ENCODE results near the gene THEM5. TPM values are rescaled to one million over a fixed set of nuclear protein-coding genes. Genes with fewer than 3 reads are reported as not detected.
"Not testable (repeated sequence)": the region's sequence is repeated elsewhere in the genome, so short reads cannot be mapped to it uniquely, and the experiment has no call there.

The THEM5 gene
- total RNA-seq, 3 donors from 2014 or later = not detected

DNA sequence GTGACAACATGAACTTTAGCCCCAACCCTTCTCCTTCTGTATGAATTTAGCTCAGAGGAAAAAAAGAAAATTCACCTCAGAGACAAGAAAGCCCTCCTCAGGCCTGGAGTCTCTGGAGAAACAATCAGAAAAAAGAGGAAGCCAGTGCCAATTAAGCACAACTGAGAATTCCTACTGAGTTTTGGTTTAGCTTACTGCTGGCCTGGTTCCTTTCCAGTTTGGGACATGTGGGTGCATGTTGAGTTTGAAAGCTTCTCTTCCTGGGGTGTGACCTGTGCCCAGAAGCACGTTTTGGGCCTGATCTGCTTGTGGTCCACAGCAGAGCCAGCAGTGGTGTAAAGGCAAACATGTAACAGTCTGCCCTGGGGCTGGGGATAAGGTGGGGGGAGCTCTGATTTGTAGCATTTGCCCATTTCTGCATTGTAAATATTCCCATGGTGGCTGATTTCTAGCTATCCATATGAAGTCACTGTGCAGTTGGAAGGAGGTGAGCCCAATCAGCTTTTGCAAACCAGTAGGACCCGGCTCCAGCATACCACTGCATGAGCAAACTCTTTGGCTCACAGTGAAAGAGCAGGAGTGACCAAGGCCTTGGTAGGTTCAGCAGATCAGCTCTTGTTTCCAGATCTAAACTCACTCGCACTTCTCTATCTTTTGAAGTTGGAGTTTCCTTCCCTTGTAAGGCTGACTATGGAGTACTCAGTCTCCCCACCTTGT lies 4.7 kb upstream of the THEM5 start:
- H3K4me1 ChIP-seq = no peaks in the 10 kb centered on the region
- DNase-seq (ENCODE audit: low spot score in 2 of 2) = peak in 1 of 2 donors; percentile 22
- no peak overlapping the region for H3K4me3 ChIP-seq
- no peaks in the 10 kb centered on the region for H3K36me3 ChIP-seq
- TF ChIP-seq POLR2A (IDR thresholded peaks at IDR 0.05) = no peak
- no peak for TF ChIP-seq CTCF (IDR thresholded peaks at IDR 0.05)
- no peak for TF ChIP-seq POLR2AphosphoS5 (IDR thresholded peaks at IDR 0.05)
- intact Hi-C loops (cut with DNase I; ENCODE audit: low total_unique reads) = no loop called here
- H3K9me3 ChIP-seq = no peaks in the 10 kb centered on the region
- H3K27me3 ChIP-seq = no peaks in the 10 kb centered on the region
- peak overlapping the region in 1 of 2 donors; percentile 4 for H3K27ac ChIP-seq

DNA sequence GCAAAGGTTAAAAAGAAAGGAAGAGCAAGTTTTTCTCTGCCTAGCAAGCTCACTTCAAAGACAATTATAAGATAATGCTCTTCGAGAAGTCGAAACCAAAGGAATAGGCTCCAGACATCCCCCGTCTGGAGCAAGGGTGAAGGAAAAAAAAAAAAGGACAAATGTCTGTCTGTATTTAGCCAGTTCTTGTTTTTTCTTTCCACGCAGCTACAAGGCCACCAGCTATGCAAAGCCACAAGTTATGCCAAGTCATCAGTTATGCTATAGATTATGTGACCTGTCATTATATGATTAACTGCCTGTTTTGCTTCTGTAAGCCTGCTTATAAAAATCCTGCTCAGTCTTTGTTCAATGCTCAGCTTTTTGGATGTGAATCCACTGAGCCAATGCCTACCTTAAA lies 2.4 kb upstream of the THEM5 start:
- intact Hi-C loops (cut with DNase I; ENCODE audit: low total_unique reads) = no loop called here
- Histone ChIP-seq H3K27me3 (no peaks in the 10 kb centered on the region), H3K27ac (no peak overlapping the region), H3K36me3 (no peaks in the 10 kb centered on the region), H3K4me3 (no peak overlapping the region), H3K4me1 (no peaks in the 10 kb centered on the region), H3K9me3 (no peaks in the 10 kb centered on the region)
- peak in 1 of 2 donors; percentile 8 for DNase-seq (ENCODE audit: low spot score in 2 of 2)
- TF ChIP-seq CTCF (IDR thresholded peaks at IDR 0.05) (no peak), POLR2A (IDR thresholded peaks at IDR 0.05) (no peak), POLR2AphosphoS5 (IDR thresholded peaks at IDR 0.05) (no peak)

DNA sequence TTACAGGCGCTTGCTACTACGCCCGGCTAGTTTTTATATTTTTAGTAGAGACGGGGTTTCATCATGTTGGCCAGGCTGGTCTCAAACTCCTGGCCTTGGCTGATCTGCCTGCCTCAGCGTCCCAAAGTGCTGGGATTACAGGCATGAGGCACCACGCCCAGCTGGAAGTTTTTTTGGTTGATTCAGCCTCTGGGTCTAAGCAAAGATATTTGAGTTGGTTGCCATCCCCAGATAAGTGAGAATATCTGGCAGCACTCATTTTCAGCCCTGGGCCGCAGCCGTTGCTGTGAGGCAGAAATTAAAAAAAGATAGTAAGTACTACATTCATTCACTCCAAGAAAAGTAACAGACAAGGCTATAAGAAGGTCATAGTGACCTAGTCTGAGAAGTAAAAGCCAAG lies 2.0 kb upstream of the THEM5 start:
- not testable (repeated sequence) for H3K27ac ChIP-seq, H3K27me3 ChIP-seq

DNA sequence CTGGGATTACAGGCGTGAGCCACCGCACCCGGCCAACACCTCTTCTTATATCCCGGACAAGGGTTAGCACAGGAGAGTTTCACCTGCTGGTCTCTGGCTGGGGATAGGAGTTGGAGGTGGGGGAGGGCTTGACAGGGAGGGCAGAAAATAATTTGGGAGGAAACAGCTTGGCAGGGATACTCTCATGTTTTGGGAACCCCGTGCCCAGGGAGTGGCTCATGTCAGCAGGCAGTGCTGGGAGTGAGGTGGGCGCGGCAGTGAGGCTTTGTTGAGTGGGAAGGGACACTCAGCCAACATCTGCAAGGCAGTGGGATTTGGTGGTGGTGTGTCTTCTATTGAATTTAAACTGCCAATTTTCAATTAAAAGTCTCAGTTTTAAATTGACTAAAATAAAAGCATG lies 1.1 kb upstream of the THEM5 start:
- intact Hi-C loops (cut with DNase I; ENCODE audit: low total_unique reads) = no loop called here
- no peaks in the 10 kb centered on the region for H3K9me3 ChIP-seq
- H3K27me3 ChIP-seq = no peaks in the 10 kb centered on the region
- no peak overlapping the region for H3K27ac ChIP-seq
- no peaks in the 10 kb centered on the region for H3K4me1 ChIP-seq
- DNase-seq (ENCODE audit: low spot score in 2 of 2) = no peak
- H3K4me3 ChIP-seq = no peak overlapping the region
- TF ChIP-seq POLR2AphosphoS5 (IDR thresholded peaks at IDR 0.05) (no peak), CTCF (IDR thresholded peaks at IDR 0.05) (no peak), POLR2A (IDR thresholded peaks at IDR 0.05) (no peak)
- no peaks in the 10 kb centered on the region for H3K36me3 ChIP-seq

More for the DNA sequence above, 2.0 kb upstream of the THEM5 start:
- H3K4me3 ChIP-seq; DNase-seq (ENCODE audit: low spot score in 2 of 2); intact Hi-C loops (cut with DNase I; ENCODE audit: low total_unique reads); H3K4me1 ChIP-seq; H3K36me3 ChIP-seq; H3K9me3 ChIP-seq: not testable (repeated sequence)

GRCh38 chr1:151852733-151853132 lies 779 bp downstream of the THEM5 start:
- no peak overlapping the region for H3K4me3 ChIP-seq
- intact Hi-C loops (cut with DNase I; ENCODE audit: low total_unique reads) = no loop called here
- H3K4me1 ChIP-seq = no peaks in the 10 kb centered on the region
- H3K36me3 ChIP-seq = no peaks in the 10 kb centered on the region
- no peak for DNase-seq (ENCODE audit: low spot score in 2 of 2)
- H3K9me3 ChIP-seq = no peaks in the 10 kb centered on the region
- H3K27me3 ChIP-seq = no peaks in the 10 kb centered on the region
- H3K27ac ChIP-seq = no peak overlapping the region
- TF ChIP-seq POLR2A (IDR thresholded peaks at IDR 0.05) = no peak

- TF ChIP-seq POLR2AphosphoS5 (IDR thresholded peaks at IDR 0.05) (no peak), CTCF (IDR thresholded peaks at IDR 0.05) (no peak), POLR2A (IDR thresholded peaks at IDR 0.05) (no peak)
- Histone ChIP-seq H3K27ac (no peak overlapping the region), H3K4me3 (no peak overlapping the region), H3K36me3 (no peaks in the 10 kb centered on the region), H3K27me3 (no peaks in the 10 kb centered on the region), H3K9me3 (no peaks in the 10 kb centered on the region), H3K4me1 (no peaks in the 10 kb centered on the region)
- intact Hi-C loops (cut with DNase I; ENCODE audit: low total_unique reads) = no loop called here
- DNase-seq (ENCODE audit: low spot score in 2 of 2) = no peak
These were observed 1.6 kb downstream of the THEM5 start for GRCh38 chr1:151851886-151852285.

Data from breast epithelium (tissue), 4 donors.